Spinal cord (tissue), 10 donors: ENCODE data around the gene BSDC1. TPM values are rescaled to one million over a fixed set of nuclear protein-coding genes. Genes with fewer than 3 reads are reported as not detected.
A peak's percentile ranks its signal among the peaks of the same experiment; 100 is the strongest.
"Not testable (repeated sequence)": the region's sequence is repeated elsewhere in the genome, so short reads cannot be mapped to it uniquely, and the experiment has no call there.

Experiments
- DNase-seq, 6 donors: peaks; one replicate each; pipeline versions ENCODE4 v3.0.0 to v3.0.0-alpha.2; 2013 to 2015; ENCODE audit warnings: low spot score in 6 of 6, low read depth in 4 of 6
- H3K27ac ChIP-seq: one replicate; pipeline ENCODE4 v1.5.1; 2013; ENCODE audit warnings: low read depth, low read length, control low read depth
- H3K27me3 ChIP-seq: one replicate; pipeline ENCODE4 v1.6.1; 2013; ENCODE audit warnings: low read length; ENCODE audit not compliant: control insufficient read depth, insufficient read depth
- H3K36me3 ChIP-seq: one replicate; pipeline ENCODE4 v1.6.1; 2013; ENCODE audit warnings: low read length; ENCODE audit not compliant: control insufficient read depth, insufficient read depth
- H3K4me1 ChIP-seq: one replicate; pipeline ENCODE4 v1.6.1; 2013; ENCODE audit warnings: low read length; ENCODE audit not compliant: control insufficient read depth, insufficient read depth
- H3K4me3 ChIP-seq: one replicate; pipeline ENCODE4 v1.5.1; 2013; ENCODE audit warnings: low read depth, low read length, control low read depth
- H3K9me3 ChIP-seq: one replicate; pipeline ENCODE4 v1.6.1; 2013; ENCODE audit warnings: low read length; ENCODE audit not compliant: control insufficient read depth, insufficient read depth
- WGBS: methylation state at CpG from one replicate; pipeline ENCODE4 v1.1.5; 2013; ENCODE audit warnings: missing lambda C conversion rate; ENCODE audit not compliant: insufficient coverage; 5-methylcytosine and 5-hydroxymethylcytosine counted together
- long read RNA-seq, 4 donors: transcript quantifications; one replicate each; lab custom pipeline, GENCODE V29; 2026
- polyA plus RNA-seq, 2 donors: library from polyadenylated mRNA; unstranded; fragments of 120-200 nt; gene quantifications; one replicate each; pipeline ENCODE4 v1.2.1, GENCODE V29; 2013; ENCODE audit not compliant: insufficient read length in 2 of 2
- total RNA-seq, 2 donors: library from RNA; depleted of rRNA in 1 of 2; stranded (reverse); fragments of 120-200 nt in 1 of 2; fragments of >200 nt in 1 of 2; gene quantifications; one replicate each; pipeline versions ENCODE4 v1.2.3 to v1.2.4, GENCODE V29; 2013 to 2014
- donor health status: healthy.

The BSDC1 gene, protein sequence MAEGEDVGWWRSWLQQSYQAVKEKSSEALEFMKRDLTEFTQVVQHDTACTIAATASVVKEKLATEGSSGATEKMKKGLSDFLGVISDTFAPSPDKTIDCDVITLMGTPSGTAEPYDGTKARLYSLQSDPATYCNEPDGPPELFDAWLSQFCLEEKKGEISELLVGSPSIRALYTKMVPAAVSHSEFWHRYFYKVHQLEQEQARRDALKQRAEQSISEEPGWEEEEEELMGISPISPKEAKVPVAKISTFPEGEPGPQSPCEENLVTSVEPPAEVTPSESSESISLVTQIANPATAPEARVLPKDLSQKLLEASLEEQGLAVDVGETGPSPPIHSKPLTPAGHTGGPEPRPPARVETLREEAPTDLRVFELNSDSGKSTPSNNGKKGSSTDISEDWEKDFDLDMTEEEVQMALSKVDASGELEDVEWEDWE
- total RNA-seq (10 to 100 TPM; 61.4 to 73.8 TPM), polyA plus RNA-seq (10 to 100 TPM; 78.8 to 85.1 TPM)
- long read RNA-seq, donor 1, transcript BSDC1-206 (11 exons, 2,846 nt) = major isoform, 5 of 7 reads
- long read RNA-seq, donor 1, partial matches to known transcripts = 0 of 7 reads
- long read RNA-seq, donor 1, other reads (novel, unspliced or antisense) = 0 of 7 reads
- long read RNA-seq, donor 2, partial matches to known transcripts = 6 of 8 reads
- long read RNA-seq, donor 2, other reads (novel, unspliced or antisense) = 0 of 8 reads
- long read RNA-seq, donor 3, partial matches to known transcripts = 13 of 15 reads
- long read RNA-seq, donor 3, other reads (novel, unspliced or antisense) = 0 of 15 reads
- long read RNA-seq, donor 4, partial matches to known transcripts = 11 of 15 reads
- long read RNA-seq, donor 4, other reads (novel, unspliced or antisense) = 0 of 15 reads

DNA sequence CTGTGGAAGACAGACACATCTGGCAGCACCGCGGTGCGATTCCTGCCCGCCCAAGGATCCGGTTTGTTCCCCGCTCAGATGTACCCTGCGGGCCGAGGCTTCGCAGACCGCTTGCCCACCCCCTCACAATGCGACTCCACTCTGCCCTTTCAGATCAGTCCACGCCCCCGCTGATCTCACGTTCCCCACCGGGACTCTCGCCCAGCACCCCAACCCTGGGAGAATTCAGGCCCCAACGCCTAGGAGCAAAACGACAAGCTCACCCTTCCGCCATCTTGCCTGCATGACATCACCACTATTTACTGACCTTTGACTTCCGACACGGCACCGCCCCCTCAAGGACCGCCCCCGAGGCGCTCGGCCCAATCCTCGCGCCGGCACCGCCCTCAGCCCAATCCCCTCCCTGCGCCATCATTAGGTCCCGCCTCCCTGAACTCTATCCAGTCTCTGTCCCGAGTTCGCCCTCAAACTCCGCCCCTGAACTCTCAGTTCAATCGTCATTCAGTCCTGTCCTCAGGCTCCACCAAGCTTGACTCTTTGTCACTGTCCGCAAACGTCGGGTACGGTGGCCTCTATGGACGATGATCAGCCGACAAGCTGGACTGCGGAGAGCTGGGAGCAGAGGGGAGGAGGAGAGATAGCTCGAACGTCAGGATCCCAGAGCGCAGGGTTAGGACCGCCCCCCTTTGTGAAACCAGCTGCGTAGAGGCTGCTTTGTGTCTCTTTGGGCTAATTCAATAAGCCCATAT lies at the start of gene BSDC1:
TSS of gene BSDC1 (minus strand) at position 301 of the 749 bp plus-strand sequence. CDS start at position 274, 27 bp downstream.
- Histone ChIP-seq H3K4me3 (peak within 1 kb of the TSS; percentile 86), H3K27ac (peak within 1 kb of the TSS; percentile 96), H3K36me3 (peaks cover 31% of the 10 kb centered on the region), H3K9me3 (no peaks in the 10 kb centered on the region), H3K27me3 (no peaks in the 10 kb centered on the region), H3K4me1 (peaks cover 16% of the 10 kb centered on the region)
- peak; percentile 97 to 100 (median 98) for DNase-seq
- WGBS = under 1% methylated on average over 48 of the region's 48 CpGs

DNA sequence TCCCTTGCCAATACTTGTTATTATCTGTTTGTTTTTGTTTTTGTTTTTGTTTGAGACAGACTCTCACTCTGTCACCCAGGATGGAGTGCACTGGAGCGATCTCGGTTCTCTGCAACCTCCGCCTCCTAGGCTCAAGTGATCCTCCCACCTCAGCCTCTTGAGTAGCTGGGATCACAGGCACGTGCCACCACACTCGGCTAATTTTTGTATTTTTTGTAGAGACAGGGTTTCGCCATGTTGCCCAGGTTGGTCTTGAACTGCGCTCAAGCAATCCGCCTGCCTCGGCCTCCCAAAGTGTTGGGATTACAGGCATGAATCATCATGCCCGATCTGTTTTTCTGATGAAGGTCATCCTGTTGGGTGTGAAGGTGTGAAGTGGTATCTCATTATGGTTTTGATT lies 47.2 kb upstream of the BSDC1 start:
- H3K4me3 ChIP-seq, H3K27ac ChIP-seq, H3K36me3 ChIP-seq, H3K4me1 ChIP-seq, H3K27me3 ChIP-seq, DNase-seq, H3K9me3 ChIP-seq: not testable (repeated sequence)
- 96% methylated on average over 8 of the region's 10 CpGs for WGBS

DNA sequence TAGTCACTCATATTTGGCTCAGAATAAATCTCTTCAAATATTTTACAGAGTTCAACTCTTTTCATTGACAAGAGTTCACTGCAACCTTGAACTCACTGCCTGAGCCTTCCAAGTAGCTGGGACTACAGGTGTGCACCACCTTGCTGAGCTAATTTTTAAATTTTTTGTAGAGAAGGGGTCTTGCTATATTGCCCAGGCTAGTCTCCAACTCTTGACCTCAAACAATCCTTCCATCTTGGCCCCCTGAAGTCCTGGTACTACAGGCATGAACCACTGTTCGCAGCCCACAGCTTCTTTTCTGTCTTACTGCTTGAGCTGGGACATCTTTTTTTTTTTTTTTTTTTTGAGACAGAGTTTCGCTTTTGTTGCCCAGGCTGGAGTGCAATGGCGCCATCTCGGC lies 44.5 kb upstream of the BSDC1 start:
- H3K4me1 ChIP-seq, H3K36me3 ChIP-seq, H3K27me3 ChIP-seq, H3K9me3 ChIP-seq, H3K27ac ChIP-seq, DNase-seq, H3K4me3 ChIP-seq: not testable (repeated sequence)
- WGBS = 96% methylated on average over 3 of the region's 4 CpGs

DNA sequence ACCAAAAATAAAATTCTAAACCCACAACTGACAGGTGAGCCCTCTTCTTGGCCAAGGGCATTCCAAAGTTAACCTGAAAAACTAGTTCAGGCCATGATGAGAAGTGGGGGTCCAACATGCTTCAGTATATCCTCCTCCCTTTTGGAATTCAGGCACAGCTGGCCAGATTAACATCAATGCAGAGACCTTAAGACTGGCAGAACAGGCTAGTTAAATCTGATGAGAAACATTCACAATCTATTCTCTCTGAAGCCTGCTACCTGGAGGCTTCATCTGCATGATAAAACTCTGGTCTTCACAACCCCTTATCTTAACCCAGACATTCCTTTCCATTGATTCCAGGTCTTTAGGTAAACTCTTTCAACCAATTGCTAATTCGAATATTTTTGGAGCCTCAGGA lies 43.9 kb upstream of the BSDC1 start:
- Histone ChIP-seq H3K9me3 (no peaks in the 10 kb centered on the region), H3K27me3 (no peaks in the 10 kb centered on the region), H3K4me1 (no peaks in the 10 kb centered on the region), H3K4me3 (no peak overlapping the region), H3K36me3 (no peaks in the 10 kb centered on the region), H3K27ac (no peak overlapping the region)
- no CpG with 5 or more reads among the region's 1 CpG for WGBS
- no peak for DNase-seq

DNA sequence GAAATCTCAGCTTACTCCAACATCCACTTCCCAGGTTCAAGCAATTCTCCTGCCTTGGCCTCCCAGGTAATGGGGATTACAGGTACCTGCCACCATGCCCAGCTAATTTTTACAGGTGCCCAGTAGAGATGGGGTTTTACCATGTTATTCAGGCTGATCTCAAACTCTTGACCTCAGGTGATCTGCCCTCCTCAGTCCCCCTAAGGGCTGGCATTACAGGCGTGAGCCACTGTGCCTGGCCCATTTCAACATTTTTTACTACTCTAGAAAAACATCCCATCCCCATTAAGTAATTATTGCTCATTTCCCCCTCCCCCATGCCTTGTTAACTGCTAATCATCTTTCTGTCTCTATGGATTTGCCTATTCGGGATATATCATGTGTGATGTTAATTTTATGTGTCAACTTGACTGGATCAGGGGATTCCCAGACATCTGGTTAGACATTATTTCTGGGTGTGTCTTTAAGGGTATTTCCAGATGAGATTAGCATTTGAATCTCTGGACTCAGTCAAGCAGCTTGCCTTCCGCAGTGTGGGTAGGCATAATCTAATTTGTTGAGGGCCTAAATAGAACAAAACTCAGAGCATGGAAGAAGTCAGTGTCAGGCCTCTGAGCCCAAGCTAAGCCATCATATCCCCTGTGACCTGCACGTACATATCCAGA lies 37.6 kb upstream of the BSDC1 start:
- no peaks in the 10 kb centered on the region for H3K9me3 ChIP-seq
- no peaks in the 10 kb centered on the region for H3K27me3 ChIP-seq
- H3K36me3 ChIP-seq = no peaks in the 10 kb centered on the region
- peaks cover 2% of the 10 kb centered on the region for H3K4me1 ChIP-seq
- DNase-seq = peak in 1 of 6 donors; percentile 13
- 83% methylated on average over 4 of the region's 4 CpGs for WGBS
- H3K4me3 ChIP-seq = no peak overlapping the region
- H3K27ac ChIP-seq = no peak overlapping the region

DNA sequence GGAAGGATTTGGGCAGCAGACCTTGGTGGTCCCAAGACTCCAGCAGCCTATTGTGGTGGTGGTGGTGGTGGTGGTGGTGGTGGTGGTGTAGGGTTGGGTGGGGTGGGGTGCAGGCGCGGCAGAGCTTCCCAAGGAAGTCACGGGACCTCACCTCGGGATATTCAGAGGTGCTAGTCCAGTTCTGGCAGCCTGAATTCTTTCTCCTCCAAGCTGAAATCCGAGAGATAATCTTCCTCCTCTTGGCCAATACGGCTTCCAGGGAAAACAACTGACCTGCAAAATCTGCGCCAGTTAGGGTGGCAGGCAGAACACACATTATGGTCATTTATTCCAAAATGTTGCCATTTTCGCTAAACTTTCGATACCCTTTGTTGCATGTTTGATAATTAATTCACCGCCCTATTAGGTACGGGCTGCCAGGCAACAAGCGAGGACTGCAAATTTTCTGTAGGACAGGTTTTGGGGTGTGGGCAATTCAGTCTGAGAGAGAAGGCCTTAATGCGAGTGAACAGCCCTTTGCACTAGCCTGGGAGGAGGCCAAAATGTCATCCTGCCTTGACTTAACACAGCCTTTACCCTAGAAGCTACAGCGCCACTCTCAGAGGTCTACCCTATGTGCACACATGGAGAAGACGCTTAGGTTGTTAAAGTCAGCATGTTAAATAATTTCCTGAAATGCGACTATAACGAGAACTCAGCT lies 33.2 kb upstream of the BSDC1 start:
- 49% methylated on average over 8 of the region's 17 CpGs for WGBS
- Histone ChIP-seq H3K27ac (no peak overlapping the region), H3K4me3 (peak overlapping the region; percentile 52), H3K4me1 (peaks cover 13% of the 10 kb centered on the region), H3K36me3 (no peaks in the 10 kb centered on the region), H3K27me3 (no peaks in the 10 kb centered on the region), H3K9me3 (no peaks in the 10 kb centered on the region)
- DNase-seq = peak in 1 of 6 donors; percentile 43

DNA sequence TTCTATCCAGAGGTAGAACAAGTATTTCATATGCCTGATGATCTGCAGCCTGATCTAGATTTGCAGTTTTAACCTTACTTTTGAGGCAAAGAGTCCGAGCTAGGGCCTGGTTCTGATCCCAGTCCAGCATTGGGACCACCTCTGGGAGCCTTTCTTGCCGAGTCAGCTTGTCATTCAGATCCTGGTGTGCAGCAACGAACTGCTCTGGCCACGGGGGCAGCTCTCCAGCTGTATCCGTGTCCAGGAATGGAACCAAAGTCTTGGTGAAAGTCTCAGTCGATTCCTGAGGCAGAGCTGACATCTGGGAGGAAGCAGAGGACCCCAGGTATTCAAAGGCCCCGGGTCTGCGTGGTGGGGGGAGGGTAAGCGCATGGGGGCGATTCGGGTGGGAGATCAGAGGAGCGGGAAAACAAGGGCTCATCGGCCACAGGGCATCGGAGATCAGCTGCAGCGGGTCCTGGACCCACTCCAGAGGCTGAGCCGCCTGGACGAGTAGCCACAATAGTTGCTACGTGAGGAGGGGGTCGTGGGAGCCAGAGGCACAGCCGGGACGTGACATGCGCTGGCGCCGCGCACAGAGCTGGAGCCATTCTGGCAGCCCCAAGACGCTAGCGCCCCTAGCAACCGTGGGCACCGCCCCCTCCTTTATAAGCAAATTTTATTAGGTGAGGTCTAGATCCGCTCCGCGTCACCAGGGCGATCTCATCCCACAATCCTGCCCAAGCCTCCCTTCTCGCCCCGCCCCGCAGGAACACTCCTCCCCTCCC lies 32.4 kb upstream of the BSDC1 start:
- H3K4me1 ChIP-seq = peaks cover 13% of the 10 kb centered on the region
- DNase-seq = peak in 4 of 6 donors; percentile 44 to 93 (median 69)
- H3K27ac ChIP-seq = no peak overlapping the region
- WGBS = 2% methylated on average over 29 of the region's 36 CpGs
- peak overlapping the region; percentile 52 for H3K4me3 ChIP-seq
- no peaks in the 10 kb centered on the region for H3K9me3 ChIP-seq
- H3K36me3 ChIP-seq = no peaks in the 10 kb centered on the region
- no peaks in the 10 kb centered on the region for H3K27me3 ChIP-seq

DNA sequence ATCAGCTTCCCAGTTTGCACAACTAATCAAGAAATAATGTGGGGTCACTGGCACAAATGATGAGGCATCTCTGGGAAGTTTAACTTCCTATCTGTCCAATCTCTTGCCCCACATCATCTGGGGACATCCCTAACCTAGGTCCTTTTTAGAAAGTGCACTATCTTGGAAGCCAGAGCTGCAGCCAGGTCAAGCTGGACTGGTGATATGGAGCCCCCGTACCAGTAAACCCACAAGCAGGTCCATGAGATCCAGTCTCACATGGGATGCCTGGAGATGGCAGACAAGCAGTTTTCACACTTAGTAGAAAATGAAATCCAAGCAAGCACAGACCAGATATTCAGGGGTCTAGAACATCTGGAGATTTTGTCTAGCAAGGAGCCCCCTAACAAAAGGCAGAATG lies 27.5 kb upstream of the BSDC1 start:
- H3K4me3 ChIP-seq = no peak overlapping the region
- no peaks in the 10 kb centered on the region for H3K27me3 ChIP-seq
- no peak for DNase-seq
- no peak overlapping the region for H3K27ac ChIP-seq
- H3K36me3 ChIP-seq = no peaks in the 10 kb centered on the region
- H3K9me3 ChIP-seq = peaks cover 2% of the 10 kb centered on the region
- H3K4me1 ChIP-seq = peaks cover 10% of the 10 kb centered on the region
- WGBS = 100% methylated on average over 1 of the region's 1 CpG
